Spinal cord (tissue), 10 donors: ENCODE results near the gene ARHGAP12. TPM values are rescaled to one million over a fixed set of nuclear protein-coding genes. Genes with fewer than 3 reads are reported as not detected.
A peak's percentile ranks its signal among the peaks of the same experiment; 100 is the strongest.

Experiments used
- DNase-seq, 6 donors: peaks; one replicate each; pipeline versions ENCODE4 v3.0.0 to v3.0.0-alpha.2; 2013 to 2015; ENCODE audit warnings: low spot score in 6 of 6, low read depth in 4 of 6
- H3K27ac ChIP-seq: one replicate; pipeline ENCODE4 v1.5.1; 2013; ENCODE audit warnings: low read depth, low read length, control low read depth
- H3K27me3 ChIP-seq: one replicate; pipeline ENCODE4 v1.6.1; 2013; ENCODE audit warnings: low read length; ENCODE audit not compliant: control insufficient read depth, insufficient read depth
- H3K36me3 ChIP-seq: one replicate; pipeline ENCODE4 v1.6.1; 2013; ENCODE audit warnings: low read length; ENCODE audit not compliant: control insufficient read depth, insufficient read depth
- H3K4me1 ChIP-seq: one replicate; pipeline ENCODE4 v1.6.1; 2013; ENCODE audit warnings: low read length; ENCODE audit not compliant: control insufficient read depth, insufficient read depth
- H3K4me3 ChIP-seq: one replicate; pipeline ENCODE4 v1.5.1; 2013; ENCODE audit warnings: low read depth, low read length, control low read depth
- H3K9me3 ChIP-seq: one replicate; pipeline ENCODE4 v1.6.1; 2013; ENCODE audit warnings: low read length; ENCODE audit not compliant: control insufficient read depth, insufficient read depth
- WGBS: methylation state at CpG from one replicate; pipeline ENCODE4 v1.1.5; 2013; ENCODE audit warnings: missing lambda C conversion rate; ENCODE audit not compliant: insufficient coverage; 5-methylcytosine and 5-hydroxymethylcytosine counted together
- polyA plus RNA-seq, 2 donors: library from polyadenylated mRNA; unstranded; fragments of 120-200 nt; gene quantifications; one replicate each; pipeline ENCODE4 v1.2.1, GENCODE V29; 2013; ENCODE audit not compliant: insufficient read length in 2 of 2
- total RNA-seq, 2 donors: library from RNA; depleted of rRNA in 1 of 2; stranded (reverse); fragments of 120-200 nt in 1 of 2; fragments of >200 nt in 1 of 2; gene quantifications; one replicate each; pipeline versions ENCODE4 v1.2.3 to v1.2.4, GENCODE V29; 2013 to 2014
- donor health status: healthy.

The ARHGAP12 gene
- total and polyA plus RNA-seq, 4 donors: 40.0 to 87.2 (median 53.0) TPM

DNA sequence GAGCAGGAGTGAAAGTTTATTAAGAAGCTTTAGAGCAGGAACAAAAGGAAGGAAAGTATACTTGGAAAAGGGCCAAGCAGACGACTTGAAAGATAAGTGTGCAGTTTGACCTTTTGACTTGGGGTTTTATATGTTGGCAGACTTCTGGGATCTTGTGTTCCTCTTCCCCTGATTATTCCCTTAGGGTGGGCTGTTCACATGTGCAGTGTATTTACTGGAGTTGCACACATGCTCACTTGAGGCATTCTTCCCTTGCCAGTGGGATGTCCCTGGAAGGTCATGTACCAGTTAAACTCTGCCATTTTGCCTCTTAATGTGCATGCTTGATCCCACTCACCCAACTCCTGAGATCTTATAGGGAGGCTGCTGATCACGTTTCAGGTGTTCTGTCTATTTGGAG is 23.4 kb upstream of the ARHGAP12 start:
- Histone ChIP-seq H3K27ac (no peak overlapping the region), H3K4me3 (no peak overlapping the region), H3K4me1 (no peaks in the 10 kb centered on the region), H3K9me3 (no peaks in the 10 kb centered on the region), H3K36me3 (no peaks in the 10 kb centered on the region), H3K27me3 (no peaks in the 10 kb centered on the region)
- 67% methylated on average over 2 of the region's 2 CpGs for WGBS
- DNase-seq: no peak

- 100% methylated on average over 3 of the region's 3 CpGs for WGBS
- Histone ChIP-seq H3K27me3 (no peaks in the 10 kb centered on the region), H3K4me3 (no peak overlapping the region), H3K4me1 (peaks cover 4% of the 10 kb centered on the region), H3K27ac (no peak overlapping the region), H3K9me3 (no peaks in the 10 kb centered on the region), H3K36me3 (no peaks in the 10 kb centered on the region)
- no peak for DNase-seq
These were observed 20.6 kb upstream of the ARHGAP12 start for GRCh38 chr10:31949266-31949665.

GRCh38 chr10:31948021-31948420 is 19.4 kb upstream of the ARHGAP12 start:
- Histone ChIP-seq H3K27ac (no peak overlapping the region), H3K4me1 (peaks cover 8% of the 10 kb centered on the region), H3K9me3 (no peaks in the 10 kb centered on the region), H3K4me3 (no peak overlapping the region), H3K27me3 (no peaks in the 10 kb centered on the region), H3K36me3 (no peaks in the 10 kb centered on the region)
- DNase-seq: no peak
- WGBS: 88% methylated on average over 5 of the region's 7 CpGs

GRCh38 chr10:31947144-31947926 is 18.7 kb upstream of the ARHGAP12 start:
- no peaks in the 10 kb centered on the region for H3K27me3 ChIP-seq
- no peaks in the 10 kb centered on the region for H3K9me3 ChIP-seq
- peak in 2 of 6 donors; percentile 90 to 93 for DNase-seq
- H3K4me1 ChIP-seq: peaks cover 8% of the 10 kb centered on the region
- H3K27ac ChIP-seq: no peak overlapping the region
- no peak overlapping the region for H3K4me3 ChIP-seq
- no CpG with 5 or more reads among the region's 7 CpGs for WGBS
- H3K36me3 ChIP-seq: no peaks in the 10 kb centered on the region

DNA sequence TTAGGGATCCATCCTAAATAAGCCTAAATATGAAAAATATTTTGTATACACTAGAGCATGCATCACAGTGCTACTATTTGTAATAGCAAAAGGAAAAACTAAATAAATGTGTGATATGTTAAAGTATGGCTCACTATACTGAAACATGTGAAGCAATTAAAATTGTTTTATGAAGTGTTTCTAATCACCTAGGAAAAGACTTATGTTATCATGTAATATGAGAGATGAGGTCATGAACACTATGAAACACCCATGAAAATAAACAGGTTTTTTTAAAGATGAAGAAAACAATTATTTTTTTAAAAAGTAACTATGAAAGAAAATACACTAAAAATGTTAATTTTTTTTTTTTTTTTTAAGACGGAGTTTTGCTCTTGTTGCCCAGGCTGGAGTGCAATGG is 16.8 kb upstream of the ARHGAP12 start:
- peaks cover 8% of the 10 kb centered on the region for H3K4me1 ChIP-seq
- H3K9me3 ChIP-seq: no peaks in the 10 kb centered on the region
- H3K4me3 ChIP-seq: no peak overlapping the region
- no peak overlapping the region for H3K27ac ChIP-seq
- H3K27me3 ChIP-seq: no peaks in the 10 kb centered on the region
- WGBS: no CpG with 5 or more reads among the region's 1 CpG
- no peaks in the 10 kb centered on the region for H3K36me3 ChIP-seq
- DNase-seq: no peak

DNA sequence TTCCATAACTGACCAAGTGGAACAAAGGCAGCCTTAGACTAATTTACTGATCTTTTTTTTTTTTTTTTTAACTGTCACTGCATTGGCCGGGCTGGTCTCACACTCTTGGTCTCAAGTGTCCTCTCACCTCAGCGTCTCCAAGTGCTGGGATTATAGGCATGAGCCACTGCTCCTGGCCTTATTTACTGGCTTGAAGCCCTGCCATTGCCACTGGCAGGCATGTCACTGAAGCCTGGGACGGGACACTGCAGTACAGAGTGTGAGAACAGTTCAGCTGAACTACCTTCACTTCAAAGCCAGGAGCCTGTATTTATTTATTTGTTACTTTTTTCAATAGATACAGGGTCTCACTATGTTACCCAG is 15.4 kb upstream of the ARHGAP12 start:
- WGBS: 100% methylated on average over 1 of the region's 3 CpGs
- no peak overlapping the region for H3K27ac ChIP-seq

DNA sequence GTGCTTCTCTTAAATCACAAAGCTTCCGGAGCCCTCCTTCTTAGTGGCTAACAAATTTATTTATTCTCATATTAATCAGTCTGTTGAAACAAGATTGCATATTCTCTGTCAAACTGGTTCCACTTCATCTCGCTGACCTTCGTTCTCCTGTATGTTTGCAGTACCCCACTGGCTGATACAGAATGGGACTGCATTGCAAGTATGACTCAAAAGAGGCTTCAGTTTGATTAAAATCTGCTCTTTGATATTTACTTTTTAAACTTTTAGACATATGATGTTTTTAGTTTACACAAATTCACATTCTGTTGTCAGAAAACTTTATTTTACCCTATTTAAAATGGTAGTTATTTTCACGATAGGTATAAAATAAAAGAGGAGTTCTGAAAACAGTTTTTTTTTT is 14.3 kb upstream of the ARHGAP12 start:
- Histone ChIP-seq H3K4me3 (no peak overlapping the region), H3K36me3 (no peaks in the 10 kb centered on the region), H3K27me3 (no peaks in the 10 kb centered on the region), H3K9me3 (no peaks in the 10 kb centered on the region), H3K4me1 (peaks cover 8% of the 10 kb centered on the region), H3K27ac (no peak overlapping the region)
- DNase-seq: no peak
- no CpG with 5 or more reads among the region's 4 CpGs for WGBS

More for the DNA sequence above, 15.4 kb upstream of the ARHGAP12 start:
- no peaks in the 10 kb centered on the region for H3K36me3 ChIP-seq
- DNase-seq: no peak
- H3K4me1 ChIP-seq: peaks cover 8% of the 10 kb centered on the region
- no peak overlapping the region for H3K4me3 ChIP-seq
- no peaks in the 10 kb centered on the region for H3K27me3 ChIP-seq
- H3K9me3 ChIP-seq: no peaks in the 10 kb centered on the region

DNA sequence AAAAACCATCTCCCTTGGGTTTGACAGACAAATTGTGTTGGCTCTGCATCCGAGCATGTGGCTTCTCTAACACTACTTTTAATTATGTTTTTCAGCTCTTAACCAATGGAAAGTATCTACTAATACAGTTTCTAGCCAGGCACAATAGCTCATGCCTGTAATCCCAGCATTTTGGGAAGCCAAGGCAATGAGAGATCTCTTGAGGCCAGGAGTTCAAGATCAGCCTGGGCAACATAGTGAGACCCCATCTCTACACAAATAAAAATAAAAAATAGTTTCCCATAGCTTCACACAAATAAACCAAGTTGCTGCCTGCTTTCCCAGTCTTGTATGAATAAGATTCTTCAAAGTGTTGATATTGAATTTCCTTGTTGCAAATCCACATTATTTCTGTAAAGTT is 13.8 kb upstream of the ARHGAP12 start:
- H3K27ac ChIP-seq: no peak overlapping the region
- H3K4me3 ChIP-seq: no peak overlapping the region
- 100% methylated on average over 1 of the region's 1 CpG for WGBS
- no peak for DNase-seq
- no peaks in the 10 kb centered on the region for H3K27me3 ChIP-seq
- H3K4me1 ChIP-seq: peaks cover 8% of the 10 kb centered on the region
- no peaks in the 10 kb centered on the region for H3K9me3 ChIP-seq
- H3K36me3 ChIP-seq: no peaks in the 10 kb centered on the region

DNA sequence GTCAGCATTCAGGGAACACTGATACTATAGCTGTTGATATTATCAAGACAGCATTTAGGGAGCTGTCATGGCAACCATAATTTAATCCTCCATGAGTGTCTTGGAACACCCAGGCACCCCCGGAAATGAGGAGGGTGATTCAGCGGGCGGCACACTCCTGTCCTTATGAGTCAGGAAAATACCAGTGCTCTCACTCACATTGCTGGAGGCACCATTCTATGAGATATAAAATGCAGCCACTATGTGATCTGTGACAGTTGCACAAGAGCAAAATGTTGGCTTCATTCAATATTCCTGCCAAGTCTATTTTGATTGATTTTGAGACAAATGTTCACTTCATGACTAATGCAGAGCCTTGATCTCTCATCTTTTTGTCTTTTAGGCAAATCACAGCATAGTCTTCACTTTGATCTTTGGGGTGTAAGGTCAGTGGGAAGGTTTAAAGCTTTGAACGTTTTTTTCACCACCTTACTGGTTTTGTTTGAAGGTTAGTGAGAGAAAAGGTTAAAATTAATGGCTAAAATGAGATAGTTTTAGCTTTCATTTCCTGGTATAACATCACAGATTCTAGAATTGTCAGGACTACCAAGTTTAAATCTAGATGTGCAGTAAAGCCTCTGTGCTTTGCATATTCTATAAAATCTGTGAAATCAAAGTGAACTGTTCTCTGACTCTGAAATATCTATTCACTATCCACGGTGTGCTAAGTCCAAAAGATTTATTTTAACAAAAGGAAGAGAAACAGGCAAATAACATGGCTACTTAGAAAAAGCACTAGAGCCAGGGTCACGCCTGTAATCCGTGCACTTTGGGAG is 12.4 kb upstream of the ARHGAP12 start:
- DNase-seq: peak in 1 of 6 donors; percentile 41
- WGBS: 100% methylated on average over 2 of the region's 7 CpGs

More for the DNA sequence above, 12.4 kb upstream of the ARHGAP12 start:
- Histone ChIP-seq H3K27me3 (no peaks in the 10 kb centered on the region), H3K4me3 (no peak overlapping the region), H3K27ac (no peak overlapping the region), H3K4me1 (peaks cover 5% of the 10 kb centered on the region), H3K9me3 (no peaks in the 10 kb centered on the region), H3K36me3 (no peaks in the 10 kb centered on the region)
